Measurements from ENCODE around the gene CDH4.

The CDH4 gene

GRCh38 chr20:61538183-61538942 lies 286.3 kb downstream of the CDH4 start:
- TF ChIP-seq ZNF274 (IDR thresholded peaks at IDR 0.05; ENCODE audit: low read depth, low read length): no peak
- H3K4me3 ChIP-seq (ENCODE audit: low read length): no peak overlapping the region

- H3K4me3 ChIP-seq (ENCODE audit: low read length): no peak overlapping the region
- TF ChIP-seq ZNF274 (IDR thresholded peaks at IDR 0.05; ENCODE audit: low read depth, low read length): no peak
These were observed 286.8 kb downstream of the CDH4 start for GRCh38 chr20:61538943-61539265.

- H3K4me3 ChIP-seq (ENCODE audit: low read length): no peak overlapping the region
- TF ChIP-seq ZNF274 (IDR thresholded peaks at IDR 0.05; ENCODE audit: low read depth, low read length): no peak
These were observed 287.8 kb downstream of the CDH4 start for GRCh38 chr20:61539706-61540360.

- no peak for TF ChIP-seq ZNF274 (IDR thresholded peaks at IDR 0.05; ENCODE audit: low read depth, low read length)
- H3K4me3 ChIP-seq (ENCODE audit: low read length): no peak overlapping the region
These were observed 289.5 kb downstream of the CDH4 start for GRCh38 chr20:61541537-61541936.

- TF ChIP-seq ZNF274 (IDR thresholded peaks at IDR 0.05; ENCODE audit: low read depth, low read length): no peak
- H3K4me3 ChIP-seq (ENCODE audit: low read length): no peak overlapping the region
These were observed 291.0 kb downstream of the CDH4 start for GRCh38 chr20:61543086-61543485.

GRCh38 chr20:61543931-61544745 lies 292.1 kb downstream of the CDH4 start:
- TF ChIP-seq ZNF274 (IDR thresholded peaks at IDR 0.05; ENCODE audit: low read depth, low read length): no peak
- no peak overlapping the region for H3K4me3 ChIP-seq (ENCODE audit: low read length)

- no peak for TF ChIP-seq ZNF274 (IDR thresholded peaks at IDR 0.05; ENCODE audit: low read depth, low read length)
- H3K4me3 ChIP-seq (ENCODE audit: low read length): no peak overlapping the region
These were observed 293.1 kb downstream of the CDH4 start for GRCh38 chr20:61544910-61545889.

GRCh38 chr20:61546641-61547040 lies 294.6 kb downstream of the CDH4 start:
- no peak for TF ChIP-seq ZNF274 (IDR thresholded peaks at IDR 0.05; ENCODE audit: low read depth, low read length)
- no peak overlapping the region for H3K4me3 ChIP-seq (ENCODE audit: low read length)

GRCh38 chr20:61548069-61548468 lies 296.0 kb downstream of the CDH4 start:
- H3K4me3 ChIP-seq (ENCODE audit: low read length): no peak overlapping the region

GRCh38 chr20:61549865-61550264 lies 297.8 kb downstream of the CDH4 start:
- TF ChIP-seq ZNF274 (IDR thresholded peaks at IDR 0.05; ENCODE audit: low read depth, low read length): no peak
- H3K4me3 ChIP-seq (ENCODE audit: low read length): no peak overlapping the region

More at GRCh38 chr20:61548069-61548468, 296.0 kb downstream of the CDH4 start:
- no peak for TF ChIP-seq ZNF274 (IDR thresholded peaks at IDR 0.05; ENCODE audit: low read depth, low read length)

GRCh38 chr20:61551401-61551800 lies 299.3 kb downstream of the CDH4 start:
- no peak overlapping the region for H3K4me3 ChIP-seq (ENCODE audit: low read length)
- TF ChIP-seq ZNF274 (IDR thresholded peaks at IDR 0.05; ENCODE audit: low read depth, low read length): no peak

- H3K4me3 ChIP-seq (ENCODE audit: low read length): no peak overlapping the region
- TF ChIP-seq ZNF274 (IDR thresholded peaks at IDR 0.05; ENCODE audit: low read depth, low read length): no peak
These were observed 302.6 kb downstream of the CDH4 start for GRCh38 chr20:61554617-61555016.

GRCh38 chr20:61555566-61555965 lies 303.5 kb downstream of the CDH4 start:
- no peak overlapping the region for H3K4me3 ChIP-seq (ENCODE audit: low read length)
- no peak for TF ChIP-seq ZNF274 (IDR thresholded peaks at IDR 0.05; ENCODE audit: low read depth, low read length)

- H3K4me3 ChIP-seq (ENCODE audit: low read length): no peak overlapping the region
- no peak for TF ChIP-seq ZNF274 (IDR thresholded peaks at IDR 0.05; ENCODE audit: low read depth, low read length)
These were observed 304.1 kb downstream of the CDH4 start for GRCh38 chr20:61556111-61556510.

Data from GM08714 (cell line).